CD1c-positive myeloid dendritic cell (primary cell): ENCODE measurements around the gene DVL1.

Source experiments
- DNase-seq: peaks from one replicate; pipeline ENCODE4 v3.0.0-alpha.2; 2016; ENCODE audit errors: extremely low spot score

The DVL1 gene

DNA sequence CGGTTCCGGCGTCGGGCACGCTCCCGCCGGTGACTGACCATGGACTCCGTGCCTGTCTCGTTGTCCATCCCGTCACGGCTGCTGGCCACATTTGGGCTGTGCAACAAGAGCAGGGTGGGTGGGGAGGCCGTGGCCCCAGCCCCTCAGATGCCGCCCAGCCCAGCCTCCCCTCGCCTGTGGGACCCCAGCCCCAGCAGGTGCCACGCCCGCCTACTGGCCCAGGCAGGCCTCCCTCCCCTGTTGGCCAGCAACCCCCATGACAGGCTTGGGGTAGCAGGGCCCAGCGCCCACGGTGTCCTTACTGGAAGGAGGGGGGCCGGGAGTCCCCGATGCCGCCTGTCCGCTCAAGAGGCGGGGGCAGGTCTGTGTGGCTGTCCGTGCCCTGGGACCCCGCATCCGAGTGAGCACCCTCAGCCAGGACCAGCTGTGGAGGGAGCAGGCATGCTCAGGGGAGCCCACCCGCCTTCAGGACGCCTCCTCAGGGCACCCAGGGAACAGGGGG is 7.1 kb downstream of the DVL1 start:
- no peak for DNase-seq

DNA sequence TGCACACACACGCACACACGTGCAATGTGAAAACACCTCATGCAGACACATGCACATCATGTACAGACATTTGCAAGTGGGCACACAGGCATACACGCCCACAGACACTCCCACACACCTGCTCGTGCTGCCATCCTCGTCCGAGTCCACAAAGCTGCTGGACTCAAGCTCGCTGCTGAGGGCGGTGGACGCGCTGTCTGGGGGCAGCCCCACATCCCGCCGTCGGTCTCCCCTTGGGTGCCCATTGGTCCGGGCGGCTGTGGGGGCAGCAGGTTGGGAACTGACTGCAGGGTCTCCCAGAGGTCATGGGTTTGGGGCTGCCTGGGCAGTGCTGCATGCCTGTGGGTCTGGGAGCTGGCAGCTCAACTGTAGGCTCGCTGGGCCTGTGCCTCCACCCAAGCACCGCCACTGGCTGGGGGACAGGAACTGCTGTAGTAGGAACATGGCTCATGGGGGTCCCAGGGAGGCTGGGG is 7.6 kb downstream of the DVL1 start:
- DNase-seq, result no peak

DNA sequence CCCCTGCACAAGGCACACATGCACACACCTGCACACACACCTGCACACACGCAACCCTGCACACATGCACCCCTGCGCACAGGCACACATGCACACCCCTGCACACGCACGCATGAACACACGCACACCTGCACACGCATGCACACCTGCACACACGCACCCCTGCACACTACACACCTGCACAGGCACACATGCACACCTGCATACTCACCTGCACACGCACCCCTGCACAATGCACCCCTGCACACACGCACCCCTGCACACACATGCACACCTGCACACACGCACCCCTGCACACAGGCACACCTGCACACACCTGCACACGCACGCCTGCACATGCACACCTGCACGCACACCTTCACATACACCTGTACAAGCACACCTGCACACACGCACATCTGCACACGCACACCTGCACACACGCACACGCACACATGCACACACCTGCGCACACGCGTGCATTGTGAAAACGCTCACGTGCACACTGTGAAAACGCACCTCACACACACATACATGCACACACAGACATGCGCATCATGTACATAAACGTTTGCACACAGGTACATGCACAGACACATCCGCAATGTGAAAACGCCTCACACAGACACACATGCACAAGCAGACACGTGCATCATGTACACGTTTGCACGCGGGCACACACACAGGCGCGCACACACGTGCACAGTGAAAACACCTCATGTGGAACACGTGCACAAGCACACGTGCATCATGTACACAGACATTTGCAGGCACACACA is 8.2 kb downstream of the DVL1 start:
- no peak for DNase-seq

DNA sequence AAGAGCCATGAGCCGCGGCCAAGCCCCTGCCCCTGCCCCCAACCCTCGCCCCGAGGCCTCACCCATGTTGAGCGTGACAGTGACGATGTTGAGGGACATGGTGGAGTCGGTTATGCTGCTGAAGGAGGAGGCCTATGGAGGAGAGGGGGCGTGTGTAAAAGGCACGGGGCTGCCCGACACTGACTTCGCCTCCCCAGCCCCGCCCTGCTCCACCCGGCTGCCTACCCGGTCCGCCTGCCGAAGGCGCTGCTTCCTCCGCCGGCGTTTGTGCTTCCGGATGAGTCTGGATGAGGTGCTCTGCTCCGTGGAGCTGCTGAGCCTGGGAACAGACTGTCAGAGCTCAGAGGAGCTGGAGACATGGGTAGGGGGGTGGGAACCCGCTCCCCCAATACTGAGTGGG is 9.0 kb downstream of the DVL1 start:
- no peak for DNase-seq

DNA sequence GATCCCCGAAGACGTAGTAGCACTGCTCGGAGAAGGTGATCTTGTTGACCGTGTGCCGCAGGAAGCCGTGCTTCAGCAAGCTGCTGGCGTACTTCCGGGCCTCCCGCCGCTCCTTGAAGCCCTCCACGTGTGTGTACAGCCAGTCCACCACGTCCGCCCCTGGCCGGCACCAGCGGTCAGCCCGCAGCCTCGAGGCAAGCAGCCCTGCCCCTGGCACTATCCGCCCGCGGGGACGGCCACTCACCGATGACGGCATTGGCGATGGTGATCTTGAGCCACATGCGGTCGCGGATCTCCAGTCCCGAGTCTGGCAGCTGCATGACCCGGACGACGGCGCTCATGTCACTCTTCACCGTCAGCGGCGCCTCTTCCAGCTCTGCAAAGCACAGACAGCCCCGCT is 10.9 kb downstream of the DVL1 start:
- DNase-seq, result no peak

DNA sequence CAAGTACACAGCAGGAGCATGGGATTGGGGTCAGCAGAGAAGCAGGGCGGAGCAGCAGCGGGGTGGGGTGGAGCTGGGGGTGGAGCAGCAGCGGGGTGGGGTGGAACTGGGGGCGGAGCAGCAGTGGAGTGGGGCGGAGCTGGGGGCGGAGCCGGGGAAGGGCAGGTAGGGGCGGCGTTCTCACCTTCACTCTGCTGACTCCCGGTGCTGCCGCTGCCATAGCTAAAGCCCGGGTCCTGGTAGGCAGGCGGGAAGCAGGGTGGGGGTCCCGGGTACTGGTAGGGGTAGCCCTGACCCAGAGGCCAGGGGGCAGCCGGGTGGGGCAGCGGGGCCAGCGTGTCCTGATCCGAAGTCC is 11.4 kb downstream of the DVL1 start:
- DNase-seq, result no peak

DNA sequence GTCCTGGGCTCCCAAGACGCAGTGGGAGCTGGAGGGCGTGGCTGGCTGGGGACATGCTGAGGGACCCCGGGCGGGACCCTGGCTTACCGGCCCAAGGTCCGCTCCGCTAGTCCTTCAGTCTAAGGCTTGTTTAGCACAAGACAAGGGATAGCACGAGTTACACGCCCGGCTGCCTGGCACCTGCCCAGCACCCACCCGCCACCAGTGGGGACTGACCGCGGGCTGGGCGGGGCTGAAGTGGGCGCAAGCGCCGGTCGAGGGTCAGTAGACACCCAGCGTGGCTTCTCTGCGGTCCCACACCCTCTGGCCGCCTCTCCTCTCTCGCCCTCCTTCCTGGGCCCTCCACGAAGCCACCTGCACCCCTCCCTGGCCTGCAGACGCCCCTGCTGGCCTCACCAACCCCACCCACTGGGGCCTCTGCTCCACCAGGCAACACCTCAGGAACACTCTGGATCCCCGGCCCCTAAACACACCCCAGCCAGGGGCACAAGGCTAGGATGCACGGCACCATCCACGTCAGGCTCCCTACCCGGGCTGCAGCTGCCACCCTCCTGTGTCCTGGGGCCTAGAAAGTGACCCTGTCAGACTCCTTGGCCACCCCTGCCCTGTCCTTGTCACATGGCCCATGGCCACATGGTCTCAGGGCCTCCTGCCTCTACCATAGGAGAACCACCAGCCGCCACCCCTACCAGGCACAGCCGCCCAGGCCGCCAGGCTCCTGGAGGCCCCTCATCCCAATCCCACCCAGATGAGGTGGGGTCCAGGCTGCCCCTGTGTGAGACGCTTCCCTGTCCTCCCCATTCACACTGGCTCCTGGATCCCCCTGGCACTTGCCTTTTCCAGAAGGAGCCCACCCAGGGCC is 12.1 kb downstream of the DVL1 start:
- no peak for DNase-seq

DNA sequence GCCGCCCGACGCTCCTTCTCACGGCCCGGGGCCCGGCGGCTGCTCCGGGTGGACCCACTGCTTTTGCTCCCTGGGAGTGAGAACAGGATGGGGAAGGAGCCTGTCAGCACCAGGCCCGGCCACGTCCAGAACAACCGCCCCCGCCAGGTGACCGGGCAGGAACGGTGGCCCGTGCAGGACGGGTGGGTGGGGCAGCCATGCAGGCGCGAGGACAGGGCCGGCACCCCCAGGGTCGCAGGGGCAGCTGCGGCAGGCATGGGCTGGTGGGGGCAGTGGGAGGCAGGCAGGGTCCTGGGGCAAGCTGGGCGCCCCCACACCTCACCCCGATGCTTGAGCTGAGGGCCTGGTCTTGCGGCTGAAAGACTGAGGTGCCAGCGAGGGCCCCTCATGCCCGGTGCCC is 12.8 kb downstream of the DVL1 start:
- DNase-seq, result no peak

DNA sequence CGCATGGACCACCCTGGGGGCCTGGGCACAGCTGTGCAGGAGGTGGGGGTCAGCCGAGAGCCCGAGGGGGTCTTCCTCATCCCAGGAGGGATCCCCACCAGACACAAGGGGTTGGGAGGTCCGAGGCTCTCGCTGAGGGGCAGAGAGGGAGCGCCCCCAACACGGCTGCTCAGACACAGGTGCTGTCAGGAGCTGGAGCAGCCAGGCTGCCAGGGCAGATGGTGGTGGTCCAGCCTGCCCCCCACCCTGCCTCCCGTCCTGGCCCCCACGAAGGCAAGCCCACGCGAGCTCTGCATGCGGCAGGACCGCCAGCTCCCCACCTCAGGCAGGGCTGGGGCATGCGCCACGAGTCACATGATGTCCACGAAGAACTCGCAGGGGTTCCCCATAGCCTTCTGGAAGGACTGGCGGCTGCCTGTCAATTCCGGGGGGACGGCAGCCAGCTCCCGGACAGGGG is 13.4 kb downstream of the DVL1 start:
- DNase-seq, result no peak

DNA sequence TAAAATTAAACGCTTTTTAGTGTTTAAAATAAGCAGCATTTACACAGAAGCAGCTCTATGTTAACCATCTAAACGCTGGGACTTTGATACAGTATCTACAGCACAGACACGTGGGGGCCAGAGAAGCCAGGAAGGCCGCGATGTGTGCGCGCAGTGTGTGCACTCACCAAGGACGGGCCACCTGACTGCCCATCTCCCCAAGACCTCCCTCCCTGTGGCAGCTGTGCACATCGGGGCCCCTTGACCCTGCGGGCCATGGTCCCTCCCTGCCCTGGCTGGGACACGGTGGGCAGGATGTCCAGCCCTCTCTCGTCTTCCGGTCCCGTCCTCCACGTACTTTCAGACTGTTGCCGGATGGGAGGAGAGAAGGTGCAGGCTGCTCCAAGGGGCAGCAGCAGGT is 13.9 kb downstream of the DVL1 start:
- no peak for DNase-seq

DNA sequence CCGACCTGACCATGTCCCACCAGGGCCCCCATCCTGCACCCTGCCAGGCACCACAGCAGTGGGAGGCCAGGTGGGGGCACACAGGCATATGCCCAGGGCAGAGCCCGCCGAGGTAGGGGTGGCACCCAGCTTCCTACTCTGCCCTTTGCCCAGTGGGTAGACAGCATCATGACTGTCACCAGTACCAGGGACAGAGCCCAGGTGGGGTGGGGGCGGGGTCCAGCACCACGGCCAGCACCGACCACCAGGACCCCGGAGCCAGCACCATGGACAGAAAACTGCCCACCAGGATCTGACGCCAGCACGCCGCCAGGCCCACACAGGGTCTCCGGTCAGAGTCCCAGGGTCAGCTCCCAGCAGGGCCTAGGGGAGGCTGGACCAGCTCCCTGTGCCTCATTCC is 14.4 kb downstream of the DVL1 start:
- DNase-seq, result no peak

DNA sequence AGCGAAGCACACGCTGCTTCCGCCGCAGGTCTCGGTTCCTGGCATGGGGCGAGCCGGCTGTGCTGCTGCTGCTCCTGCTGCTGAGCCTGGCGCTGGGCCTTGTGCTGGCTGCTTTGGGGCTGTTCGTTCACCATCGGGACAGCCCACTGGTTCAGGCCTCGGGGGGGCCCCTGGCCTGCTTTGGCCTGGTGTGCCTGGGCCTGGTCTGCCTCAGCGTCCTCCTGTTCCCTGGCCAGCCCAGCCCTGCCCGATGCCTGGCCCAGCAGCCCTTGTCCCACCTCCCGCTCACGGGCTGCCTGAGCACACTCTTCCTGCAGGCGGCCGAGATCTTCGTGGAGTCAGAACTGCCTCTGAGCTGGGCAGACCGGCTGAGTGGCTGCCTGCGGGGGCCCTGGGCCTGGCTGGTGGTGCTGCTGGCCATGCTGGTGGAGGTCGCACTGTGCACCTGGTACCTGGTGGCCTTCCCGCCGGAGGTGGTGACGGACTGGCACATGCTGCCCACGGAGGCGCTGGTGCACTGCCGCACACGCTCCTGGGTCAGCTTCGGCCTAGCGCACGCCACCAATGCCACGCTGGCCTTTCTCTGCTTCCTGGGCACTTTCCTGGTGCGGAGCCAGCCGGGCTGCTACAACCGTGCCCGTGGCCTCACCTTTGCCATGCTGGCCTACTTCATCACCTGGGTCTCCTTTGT is 15.5 kb downstream of the DVL1 start:
- DNase-seq, result no peak

DNA sequence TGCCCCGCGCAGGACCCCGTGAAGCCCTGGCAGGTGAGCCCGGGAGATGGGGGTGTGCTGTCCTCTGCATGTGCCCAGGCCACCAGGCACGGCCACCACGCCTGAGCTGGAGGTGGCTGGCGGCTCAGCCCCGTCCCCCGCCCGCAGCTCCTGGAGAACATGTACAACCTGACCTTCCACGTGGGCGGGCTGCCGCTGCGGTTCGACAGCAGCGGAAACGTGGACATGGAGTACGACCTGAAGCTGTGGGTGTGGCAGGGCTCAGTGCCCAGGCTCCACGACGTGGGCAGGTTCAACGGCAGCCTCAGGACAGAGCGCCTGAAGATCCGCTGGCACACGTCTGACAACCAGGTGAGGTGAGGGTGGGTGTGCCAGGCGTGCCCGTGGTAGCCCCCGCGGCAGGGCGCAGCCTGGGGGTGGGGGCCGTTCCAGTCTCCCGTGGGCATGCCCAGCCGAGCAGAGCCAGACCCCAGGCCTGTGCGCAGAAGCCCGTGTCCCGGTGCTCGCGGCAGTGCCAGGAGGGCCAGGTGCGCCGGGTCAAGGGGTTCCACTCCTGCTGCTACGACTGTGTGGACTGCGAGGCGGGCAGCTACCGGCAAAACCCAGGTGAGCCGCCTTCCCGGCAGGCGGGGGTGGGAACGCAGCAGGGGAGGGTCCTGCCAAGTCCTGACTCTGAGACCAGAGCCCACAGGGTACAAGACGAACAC is 16.3 kb downstream of the DVL1 start:
- no peak for DNase-seq

DNA sequence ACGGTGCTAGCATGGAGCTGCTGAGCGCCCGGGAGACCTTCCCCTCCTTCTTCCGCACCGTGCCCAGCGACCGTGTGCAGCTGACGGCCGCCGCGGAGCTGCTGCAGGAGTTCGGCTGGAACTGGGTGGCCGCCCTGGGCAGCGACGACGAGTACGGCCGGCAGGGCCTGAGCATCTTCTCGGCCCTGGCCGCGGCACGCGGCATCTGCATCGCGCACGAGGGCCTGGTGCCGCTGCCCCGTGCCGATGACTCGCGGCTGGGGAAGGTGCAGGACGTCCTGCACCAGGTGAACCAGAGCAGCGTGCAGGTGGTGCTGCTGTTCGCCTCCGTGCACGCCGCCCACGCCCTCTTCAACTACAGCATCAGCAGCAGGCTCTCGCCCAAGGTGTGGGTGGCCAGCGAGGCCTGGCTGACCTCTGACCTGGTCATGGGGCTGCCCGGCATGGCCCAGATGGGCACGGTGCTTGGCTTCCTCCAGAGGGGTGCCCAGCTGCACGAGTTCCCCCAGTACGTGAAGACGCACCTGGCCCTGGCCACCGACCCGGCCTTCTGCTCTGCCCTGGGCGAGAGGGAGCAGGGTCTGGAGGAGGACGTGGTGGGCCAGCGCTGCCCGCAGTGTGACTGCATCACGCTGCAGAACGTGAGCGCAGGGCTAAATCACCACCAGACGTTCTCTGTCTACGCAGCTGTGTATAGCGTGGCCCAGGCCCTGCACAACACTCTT is 17.0 kb downstream of the DVL1 start:
- no peak for DNase-seq

DNA sequence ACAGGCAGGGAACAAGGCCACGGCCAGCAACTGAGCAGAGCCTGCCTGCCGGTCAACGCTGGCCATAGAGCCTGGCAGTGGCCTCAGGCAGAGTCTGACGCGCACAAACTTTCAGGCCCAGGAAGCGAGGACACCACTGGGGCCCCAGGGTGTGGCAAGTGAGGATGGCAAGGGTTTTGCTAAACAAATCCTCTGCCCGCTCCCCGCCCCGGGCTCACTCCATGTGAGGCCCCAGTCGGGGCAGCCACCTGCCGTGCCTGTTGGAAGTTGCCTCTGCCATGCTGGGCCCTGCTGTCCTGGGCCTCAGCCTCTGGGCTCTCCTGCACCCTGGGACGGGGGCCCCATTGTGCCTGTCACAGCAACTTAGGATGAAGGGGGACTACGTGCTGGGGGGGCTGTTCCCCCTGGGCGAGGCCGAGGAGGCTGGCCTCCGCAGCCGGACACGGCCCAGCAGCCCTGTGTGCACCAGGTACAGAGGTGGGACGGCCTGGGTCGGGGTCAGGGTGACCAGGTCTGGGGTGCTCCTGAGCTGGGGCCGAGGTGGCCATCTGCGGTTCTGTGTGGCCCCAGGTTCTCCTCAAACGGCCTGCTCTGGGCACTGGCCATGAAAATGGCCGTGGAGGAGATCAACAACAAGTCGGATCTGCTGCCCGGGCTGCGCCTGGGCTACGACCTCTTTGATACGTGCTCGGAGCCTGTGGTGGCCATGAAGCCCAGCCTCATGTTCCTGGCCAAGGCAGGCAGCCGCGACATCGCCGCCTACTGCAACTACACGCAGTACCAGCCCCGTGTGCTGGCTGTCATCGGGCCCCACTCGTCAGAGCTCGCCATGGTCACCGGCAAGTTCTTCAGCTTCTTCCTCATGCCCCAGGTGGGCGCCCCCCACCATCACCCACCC is 17.9 kb downstream of the DVL1 start, which contains the start of gene TAS1R3:
TSS of gene TAS1R3 (plus strand) at position 213 of the 898 bp plus-strand sequence. CDS start at position 279, 66 bp downstream.
- DNase-seq, result no peak

DNA sequence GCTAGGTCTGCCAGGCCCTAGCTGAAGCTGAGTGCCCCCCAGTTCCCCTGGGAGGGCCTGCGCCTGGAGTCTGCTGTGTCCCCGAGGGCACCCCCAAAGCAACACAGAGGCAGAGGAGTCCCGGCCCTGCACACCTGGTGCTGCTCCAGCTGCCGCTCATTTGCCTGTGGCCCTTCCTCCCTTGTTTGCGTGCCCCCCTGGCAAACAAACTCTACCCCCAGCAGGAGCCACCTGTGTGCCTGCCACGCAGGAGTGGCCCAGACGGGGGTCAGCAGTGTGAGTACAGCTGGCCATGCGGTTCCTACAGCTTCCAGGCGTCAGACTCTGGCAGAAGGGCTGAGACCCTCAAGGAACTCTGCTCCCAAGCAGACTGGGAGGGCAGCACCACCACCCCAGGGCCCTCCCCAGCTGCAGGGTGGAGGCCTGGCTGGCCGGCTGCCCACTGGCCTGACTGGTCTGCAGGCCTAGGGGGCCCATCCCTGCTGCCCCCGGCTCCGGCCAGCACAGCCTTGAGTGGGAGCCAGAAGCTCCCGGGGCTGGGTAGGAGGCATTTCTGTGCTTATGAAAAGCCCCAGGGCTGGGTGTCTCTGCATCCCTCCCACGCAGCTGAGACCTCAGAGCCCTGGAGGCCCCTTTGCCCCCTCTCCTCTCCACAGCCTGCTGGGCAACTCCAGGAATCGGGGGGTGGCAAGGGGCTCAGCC is 18.7 kb downstream of the DVL1 start:
- DNase-seq, result no peak

DNA sequence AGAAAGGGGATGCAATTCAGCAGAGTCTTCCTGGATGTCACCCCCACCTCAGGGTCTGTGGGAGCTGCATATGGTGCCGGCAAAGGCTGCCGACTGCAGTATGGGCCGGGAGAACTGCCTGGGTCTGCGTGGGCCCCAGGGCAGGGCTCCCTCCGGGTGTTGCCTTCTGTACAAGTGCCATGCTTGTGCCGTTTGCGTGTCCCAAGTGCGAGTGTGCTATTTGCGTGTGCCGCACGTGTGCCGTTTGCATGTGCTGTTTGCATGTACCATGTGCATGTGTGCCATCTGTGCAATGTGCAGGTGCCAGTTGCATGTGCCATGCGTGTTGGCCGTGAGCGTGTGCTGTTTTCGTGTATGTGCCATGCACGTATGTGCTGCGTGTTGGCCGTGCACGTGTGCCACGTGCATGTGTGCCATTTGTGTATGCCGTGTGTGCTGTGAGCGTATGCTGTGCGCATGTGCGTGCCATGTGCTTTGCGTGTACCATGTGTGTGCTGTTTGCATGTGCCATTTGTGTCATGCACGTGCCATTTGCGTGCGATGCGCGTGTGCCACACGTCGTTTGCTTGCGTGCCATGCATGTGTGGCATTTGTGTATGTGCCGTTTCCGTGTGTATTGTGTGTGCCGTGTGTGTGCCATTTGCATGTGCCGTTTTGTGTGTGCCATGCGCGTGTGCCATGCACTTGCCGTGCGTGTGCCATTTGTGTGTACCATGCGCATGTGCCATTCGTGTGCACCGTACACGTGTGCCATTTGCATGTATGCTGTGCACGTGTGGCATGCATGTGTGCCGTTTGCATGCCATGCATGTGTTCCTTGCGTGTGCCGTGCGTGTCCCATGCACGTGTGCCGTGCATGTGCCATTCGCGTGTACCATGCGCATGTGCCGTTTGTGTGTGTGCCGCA is 19.7 kb downstream of the DVL1 start:
- no peak for DNase-seq

DNA sequence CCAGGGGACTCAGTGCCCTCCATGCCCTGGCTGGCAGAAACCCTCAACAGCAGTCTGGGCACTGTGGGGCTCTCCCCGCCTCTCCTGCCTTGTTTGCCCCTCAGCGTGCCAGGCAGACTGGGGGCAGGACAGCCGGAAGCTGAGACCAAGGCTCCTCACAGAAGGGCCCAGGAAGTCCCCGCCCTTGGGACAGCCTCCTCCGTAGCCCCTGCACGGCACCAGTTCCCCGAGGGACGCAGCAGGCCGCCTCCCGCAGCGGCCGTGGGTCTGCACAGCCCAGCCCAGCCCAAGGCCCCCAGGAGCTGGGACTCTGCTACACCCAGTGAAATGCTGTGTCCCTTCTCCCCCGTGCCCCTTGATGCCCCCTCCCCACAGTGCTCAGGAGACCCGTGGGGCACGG is 21.0 kb downstream of the DVL1 start:
- DNase-seq, result no peak
